Measurements from ENCODE around the gene KRTAP16-1.

Gene KRTAP16-1

GRCh38 chr17:41345992-41346391 is 36.9 kb upstream of the KRTAP16-1 start:
- H3K4me3 ChIP-seq (ENCODE audit: low read depth, low read length): no peak overlapping the region
- no peak for DNase-seq (ENCODE audit: low read depth)
- no peak for TF ChIP-seq CTCF (IDR thresholded peaks at IDR 0.05; ENCODE audit: low read depth, low read length, missing control alignments)

- DNase-seq (ENCODE audit: low read depth): no peak
- no peak overlapping the region for H3K4me3 ChIP-seq (ENCODE audit: low read depth, low read length)
- TF ChIP-seq CTCF (IDR thresholded peaks at IDR 0.05; ENCODE audit: low read depth, low read length, missing control alignments): no peak
Measured at GRCh38 chr17:41343029-41343428, 33.9 kb upstream of the KRTAP16-1 start.

GRCh38 chr17:41340934-41341861 is 32.1 kb upstream of the KRTAP16-1 start:
- no peak for TF ChIP-seq CTCF (IDR thresholded peaks at IDR 0.05; ENCODE audit: low read depth, low read length, missing control alignments)
- DNase-seq (ENCODE audit: low read depth): peak; percentile 10
- no peak overlapping the region for H3K4me3 ChIP-seq (ENCODE audit: low read depth, low read length)

DNA sequence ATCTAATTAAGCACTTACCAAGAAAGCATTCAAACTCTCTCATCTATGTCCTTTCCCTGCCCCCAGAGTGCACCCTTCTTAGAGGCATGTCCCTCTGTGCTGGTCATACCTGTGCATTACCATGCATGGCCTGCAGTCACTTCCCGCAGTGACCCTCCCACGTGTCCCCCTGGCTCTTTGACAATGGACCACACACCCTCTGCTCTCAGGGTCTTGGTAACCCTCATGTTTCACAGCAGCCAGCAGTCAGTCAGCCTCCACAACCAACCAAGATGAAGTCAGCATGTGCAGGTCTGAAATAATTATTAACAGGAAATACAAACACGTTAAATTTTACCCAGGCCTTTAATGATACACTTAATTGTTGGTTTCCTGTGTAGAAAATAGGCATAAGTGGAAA is 31.4 kb upstream of the KRTAP16-1 start:
- no peak for DNase-seq (ENCODE audit: low read depth)
- TF ChIP-seq CTCF (IDR thresholded peaks at IDR 0.05; ENCODE audit: low read depth, low read length, missing control alignments): no peak
- H3K4me3 ChIP-seq (ENCODE audit: low read depth, low read length): no peak overlapping the region

DNA sequence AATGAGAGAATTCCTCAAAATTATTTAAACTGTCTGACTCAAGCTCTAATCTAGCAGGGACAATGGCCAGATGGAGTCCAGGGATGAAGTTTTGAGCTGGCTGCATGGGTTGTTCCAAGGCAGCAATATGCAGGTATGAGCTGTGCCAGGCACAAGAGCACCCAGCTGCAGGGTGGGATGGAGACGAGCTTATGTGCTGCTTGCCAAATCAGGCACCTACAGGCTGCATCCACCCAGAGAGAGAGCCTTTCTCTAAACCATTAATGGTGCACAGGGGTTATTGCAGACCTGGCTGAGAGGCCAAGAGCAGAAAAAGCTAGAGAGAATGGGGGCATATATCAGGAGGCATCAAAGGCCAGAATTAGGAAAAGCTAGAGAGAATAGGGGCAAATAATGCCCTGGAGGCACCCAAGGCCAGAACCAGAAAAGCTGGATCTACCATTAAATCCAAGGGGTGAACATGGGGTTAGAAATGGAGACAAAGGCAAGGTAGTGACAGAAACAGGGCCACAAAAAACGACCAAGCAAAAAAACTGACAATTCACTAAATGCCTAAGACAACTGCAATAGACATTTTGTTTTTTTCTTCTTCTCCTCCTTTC is 30.6 kb upstream of the KRTAP16-1 start:
- TF ChIP-seq CTCF (IDR thresholded peaks at IDR 0.05; ENCODE audit: low read depth, low read length, missing control alignments): no peak

DNA sequence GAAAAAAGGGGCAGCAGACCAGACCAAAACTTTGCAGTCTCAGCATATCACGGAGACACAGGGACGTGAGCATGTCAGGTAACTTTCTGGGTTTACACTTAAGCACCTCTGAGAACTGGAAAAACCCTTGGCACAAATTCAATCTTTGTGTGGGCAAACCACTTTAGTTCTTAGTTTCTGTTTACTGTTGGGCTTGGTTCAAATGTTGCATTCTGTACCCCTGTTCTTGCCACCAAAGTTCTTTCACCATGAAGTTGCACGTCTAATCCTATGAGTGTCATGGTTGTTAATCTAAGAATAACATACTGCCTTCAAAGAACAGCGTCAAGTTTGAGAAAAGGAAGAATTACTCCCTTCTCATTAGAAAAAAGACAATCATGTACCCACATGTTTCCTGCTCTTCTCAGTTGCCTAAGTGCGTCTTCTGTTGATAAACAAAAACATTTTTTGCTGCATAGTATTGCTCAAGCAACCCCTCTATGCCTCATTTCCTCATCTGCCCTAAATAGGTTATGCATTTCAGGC is 29.9 kb upstream of the KRTAP16-1 start:
- no peak for TF ChIP-seq CTCF (IDR thresholded peaks at IDR 0.05; ENCODE audit: low read depth, low read length, missing control alignments)
- no peak overlapping the region for H3K4me3 ChIP-seq (ENCODE audit: low read depth, low read length)
- DNase-seq (ENCODE audit: low read depth): peak; percentile 19

More for the DNA sequence above, 30.6 kb upstream of the KRTAP16-1 start:
- H3K4me3 ChIP-seq (ENCODE audit: low read depth, low read length): no peak overlapping the region
- DNase-seq (ENCODE audit: low read depth): no peak
